GM21381 (cell line): ENCODE measurements around the gene CYRIA.

Experiments
- ATAC-seq: cut with Tn5 transposase; IDR thresholded peaks from one replicate; pipeline ENCODE4 v1.9.1; 2021; ENCODE audit warnings: mild to moderate bottlenecking, moderate library complexity; ENCODE audit not compliant: unreplicated experiment

CYRIA gene

DNA sequence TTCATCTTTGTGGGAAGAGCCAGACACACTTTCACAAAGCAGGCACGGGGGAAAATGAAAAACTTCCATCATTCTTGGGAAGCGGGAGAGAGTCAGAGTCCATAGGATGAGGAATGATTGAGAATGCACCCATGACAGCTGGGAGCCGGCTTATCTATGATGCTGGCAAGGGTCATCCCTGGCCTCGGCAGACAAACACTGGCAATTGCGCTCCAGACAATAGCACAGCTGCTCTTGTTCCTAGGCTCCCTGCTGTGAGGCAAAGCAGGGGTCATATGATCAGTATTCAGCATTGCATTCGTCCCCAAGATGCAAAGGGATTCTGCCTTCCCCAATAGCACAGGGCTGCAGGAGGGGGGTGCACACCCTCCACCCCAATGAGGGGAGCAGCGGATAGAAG lies 33.0 kb downstream of the CYRIA start:
- ATAC-seq = no peak

DNA sequence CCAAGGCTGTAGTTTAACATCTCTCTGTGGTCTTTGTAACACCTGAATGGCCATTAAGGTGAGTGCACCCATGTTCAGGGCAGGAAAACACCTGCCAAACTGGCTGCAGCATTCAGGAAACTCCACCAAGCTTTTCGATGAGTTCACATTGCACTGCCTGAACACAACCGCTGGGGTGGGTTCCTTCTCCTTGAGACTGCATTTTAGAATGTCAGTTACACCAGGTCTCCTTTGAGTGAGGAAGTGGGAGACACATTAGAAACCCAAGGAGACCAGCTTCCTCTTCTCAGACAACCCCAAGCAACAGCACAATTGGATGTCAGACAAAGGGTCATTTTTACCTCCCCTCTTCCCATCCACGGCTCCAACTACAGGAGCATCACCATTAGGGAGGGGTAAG lies 35.2 kb downstream of the CYRIA start:
- no peak for ATAC-seq

DNA sequence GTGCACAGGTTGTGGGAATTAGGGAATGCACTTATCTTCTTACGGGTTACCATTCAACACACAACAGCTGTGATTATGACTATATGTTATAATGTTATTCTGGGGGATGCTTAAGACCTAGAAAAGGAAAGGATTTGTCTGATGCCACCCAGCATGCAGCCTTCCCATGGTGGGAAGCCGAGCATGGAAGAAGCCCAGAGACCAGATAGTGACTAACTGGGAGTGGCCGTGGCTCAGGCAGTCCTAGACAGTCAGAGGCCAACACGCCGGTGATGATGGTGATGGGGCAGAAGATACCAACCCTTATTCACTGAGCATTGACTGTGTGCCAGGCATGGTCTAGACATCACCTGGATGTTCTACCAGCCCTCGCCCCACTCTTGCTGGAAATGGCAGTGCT lies 35.9 kb downstream of the CYRIA start:
- ATAC-seq = no peak

- ATAC-seq = no peak
Observed at GRCh38 chr2:16629044-16629443, 36.6 kb downstream of the CYRIA start.

- ATAC-seq = no peak
Observed at GRCh38 chr2:16628314-16628713, 37.3 kb downstream of the CYRIA start.

DNA sequence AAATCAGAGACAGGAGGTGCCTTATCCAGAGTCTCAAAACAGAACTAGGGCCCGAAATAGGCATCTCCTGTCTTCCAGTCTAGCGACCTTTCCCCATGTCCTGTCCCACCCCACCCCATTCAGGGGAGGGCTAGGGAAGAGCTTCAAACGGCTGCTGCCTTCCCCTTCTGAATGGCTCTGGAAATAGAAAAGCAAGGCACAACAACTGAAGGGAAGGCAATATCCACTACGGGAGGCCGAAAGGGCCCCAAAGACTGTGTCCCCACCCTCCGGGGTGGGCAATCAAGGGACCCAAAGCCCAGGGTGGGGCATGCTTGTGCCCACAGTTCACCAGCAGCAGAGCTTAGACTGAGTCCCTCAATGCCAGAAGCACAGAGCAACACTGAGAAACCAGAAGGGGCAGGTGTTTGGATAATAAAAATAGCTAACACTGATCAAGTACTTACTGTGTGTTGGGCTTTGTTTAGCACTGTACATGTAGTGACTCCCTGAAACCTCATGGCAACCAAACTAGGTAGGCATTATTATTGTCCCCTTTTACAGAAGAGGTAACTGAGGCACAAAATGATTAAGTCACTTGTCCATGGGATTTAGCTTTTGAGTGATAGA lies 38.5 kb downstream of the CYRIA start:
- no peak for ATAC-seq

- ATAC-seq = no peak
Observed at GRCh38 chr2:16626497-16626896, 39.1 kb downstream of the CYRIA start.

- ATAC-seq = peak; percentile 63
Observed at GRCh38 chr2:16625759-16626158, 39.9 kb downstream of the CYRIA start.

DNA sequence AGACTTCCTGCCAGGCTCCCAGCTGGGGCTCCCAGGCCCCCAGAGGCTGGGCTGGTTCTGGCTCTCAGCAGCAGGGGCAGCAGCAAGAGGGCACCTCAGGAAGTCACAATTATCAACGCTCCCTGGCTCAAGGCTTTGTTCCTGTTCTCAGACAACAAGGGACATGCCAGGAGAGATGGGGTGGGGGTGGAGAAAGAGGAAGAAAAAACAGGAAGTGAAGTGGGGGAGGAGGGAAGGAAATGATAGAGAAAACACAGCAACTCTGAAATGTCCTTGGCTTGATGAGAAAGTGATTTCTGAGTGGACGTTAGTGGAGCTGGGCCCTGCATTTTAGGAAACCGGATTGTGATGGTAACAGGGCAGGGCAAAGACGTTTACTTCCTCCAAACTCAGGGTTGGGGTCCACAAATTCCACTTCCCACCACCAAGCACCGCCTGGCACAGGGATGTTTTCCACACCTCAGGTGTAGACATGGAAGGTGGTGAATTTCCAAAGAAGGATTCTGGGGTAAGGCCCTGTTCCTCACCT lies 40.4 kb downstream of the CYRIA start:
- no peak for ATAC-seq

GRCh38 chr2:16624436-16624780 lies 41.2 kb downstream of the CYRIA start:
- ATAC-seq = no peak

- ATAC-seq = no peak
Observed at GRCh38 chr2:16623564-16624435, 41.8 kb downstream of the CYRIA start.

- ATAC-seq = no peak
Observed at GRCh38 chr2:16623031-16623430, 42.6 kb downstream of the CYRIA start.

- ATAC-seq = no peak
Observed at GRCh38 chr2:16622399-16622968, 43.1 kb downstream of the CYRIA start.

DNA sequence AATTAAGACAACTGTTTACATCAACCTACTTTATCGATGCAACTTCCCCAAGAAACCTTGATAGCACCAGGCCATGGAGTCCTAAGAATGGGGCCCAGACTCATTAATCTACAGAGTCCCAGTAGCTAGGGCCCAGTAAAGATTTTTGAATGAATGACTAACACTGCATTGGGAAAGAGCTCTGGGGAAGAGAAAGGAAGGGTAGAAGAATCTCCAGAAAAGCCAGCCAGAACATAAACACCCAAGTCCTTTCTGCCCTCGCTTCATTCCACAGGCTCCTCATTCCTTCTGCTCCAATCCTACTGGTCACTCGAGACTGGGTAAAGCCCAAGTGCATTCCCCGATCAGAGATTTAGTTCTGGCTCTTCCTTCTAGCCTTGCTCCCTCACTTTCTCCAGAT lies 44.3 kb downstream of the CYRIA start:
- no peak for ATAC-seq

- no peak for ATAC-seq
Observed at GRCh38 chr2:16620590-16620989, 45.0 kb downstream of the CYRIA start.

- ATAC-seq = no peak
Observed at GRCh38 chr2:16619576-16620245, 45.9 kb downstream of the CYRIA start.

DNA sequence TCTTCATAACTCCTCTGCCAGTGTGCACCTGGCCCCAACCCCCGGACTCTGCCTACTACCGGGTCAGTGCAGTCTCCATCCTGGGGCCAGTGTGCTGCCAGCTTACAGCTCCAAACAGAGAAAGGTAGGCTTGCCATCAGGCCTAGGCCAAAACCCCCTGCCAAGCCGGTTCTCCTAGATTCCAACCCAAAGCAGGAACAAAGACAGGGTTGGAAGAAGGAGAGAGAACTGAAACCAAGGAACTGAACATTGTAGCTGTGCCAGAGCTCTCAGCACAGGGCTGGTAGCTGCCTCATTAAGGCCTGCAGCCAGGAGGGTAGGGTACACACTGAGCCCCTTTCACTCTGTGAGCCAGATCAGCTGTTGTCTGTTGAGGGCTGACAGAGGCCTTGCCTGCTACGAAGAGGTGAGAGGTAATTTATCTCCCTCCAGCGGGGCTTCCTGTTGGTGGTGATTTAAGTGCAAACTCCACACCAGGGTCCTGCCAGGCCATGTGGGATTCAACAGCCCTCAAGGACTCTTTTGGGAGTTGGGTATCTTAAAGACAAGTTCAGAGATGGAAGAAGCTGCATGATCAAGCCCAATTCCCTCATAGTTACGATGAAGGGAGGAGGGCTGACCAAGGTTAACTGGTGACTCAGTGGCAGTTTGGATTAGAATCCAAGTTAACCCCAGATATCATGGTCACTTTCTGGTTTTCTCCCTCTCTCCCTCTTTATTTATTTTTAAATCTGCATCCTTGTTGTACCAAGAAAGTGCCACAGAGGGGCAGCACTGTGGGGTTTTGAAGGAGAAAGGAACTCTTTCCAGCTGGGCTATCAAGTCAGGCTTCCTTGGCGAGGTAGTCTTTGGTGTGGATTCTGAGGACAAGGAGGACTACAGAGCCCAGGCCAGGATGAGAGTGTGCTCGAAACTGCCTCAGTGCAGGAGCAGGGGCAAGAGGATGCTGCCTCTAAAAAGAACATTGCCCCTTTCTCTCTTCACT lies 48.1 kb downstream of the CYRIA start:
- no peak for ATAC-seq
